Sigmoid colon (tissue), 4 donors: ENCODE results near the gene JPH2.

Experiments used
- CTCF ChIP-seq, 4 experiments: fragments of 450-650 bp in 3 of 4; fragments of 200-600 bp in 1 of 4; IDR thresholded peaks; one replicate each; pipeline ENCODE4 v1.5.1; 2016 to 2019; ENCODE audit warnings: antibody characterized with exemption in 4 of 4, mild to moderate bottlenecking in 3 of 4, moderate library complexity in 2 of 4
- POLR2AphosphoS5 ChIP-seq, 4 donors: sonication (generic); formaldehyde crosslinking; IDR thresholded peaks; one replicate each; pipeline ENCODE4 v1.6.1; 2017; ENCODE audit warnings: antibody characterized with exemption in 4 of 4

GRCh38 chr20:44159711-44160110 lies 27.3 kb downstream of the JPH2 start:
- no peak for TF ChIP-seq CTCF (IDR thresholded peaks at IDR 0.05)
- TF ChIP-seq POLR2AphosphoS5 (IDR thresholded peaks at IDR 0.05): no peak
